Testis (tissue), 2 donors: ENCODE results near the gene ZMYND12.

ENCODE experiments used
- CTCF ChIP-seq, 3 experiments: fragments of 450-650 bp in 2 of 3; fragments of 200-600 bp in 1 of 3; sonication (generic) in 1 of 3; IDR thresholded peaks; one replicate each; pipeline ENCODE4 v1.5.1; 2016 to 2019; ENCODE audit warnings: antibody characterized with exemption in 3 of 3, mild to moderate bottlenecking in 2 of 3, moderate library complexity in 1 of 3
- POLR2A ChIP-seq: fragments of 450-650 bp; IDR thresholded peaks from one replicate; pipeline ENCODE4 v1.6.1; 2017; ENCODE audit warnings: antibody characterized with exemption, mild to moderate bottlenecking, moderate library complexity

- TF ChIP-seq CTCF (IDR thresholded peaks at IDR 0.05) (no peak), POLR2A (no peak)
These were observed 26.9 kb upstream of the ZMYND12 start for GRCh38 chr1:42482635-42483153.
